ENCODE results near the gene EPHA1.
"Not testable (repeated sequence)": the region's sequence is repeated elsewhere in the genome, so short reads cannot be mapped to it uniquely, and the experiment has no call there.

Gene EPHA1

DNA sequence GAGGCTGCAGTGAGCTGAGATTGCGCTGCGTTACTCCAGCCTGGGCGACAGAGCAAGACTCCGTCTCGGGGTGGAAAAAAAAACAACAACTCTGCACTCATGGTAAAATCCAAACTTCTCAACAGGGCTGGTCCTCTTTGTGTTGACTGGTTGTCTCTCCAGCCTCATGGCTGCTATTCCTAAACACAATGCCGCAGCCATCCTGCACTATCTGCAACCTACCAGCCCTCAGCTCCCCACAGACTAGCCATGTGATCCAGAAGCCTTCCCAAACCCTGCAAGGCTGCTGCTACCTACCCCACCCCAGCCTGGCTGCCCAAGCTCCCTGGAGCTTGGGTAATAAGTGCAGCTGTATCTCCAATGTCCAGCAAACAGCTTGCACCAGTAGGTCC lies 15.8 kb downstream of the EPHA1 start:
- no peak for DNase-seq (ENCODE audit: low spot score)
- no peak for TF ChIP-seq CTCF (conservative IDR thresholded peaks at IDR 0.05; ENCODE audit: low read depth)
- CTCF ChIA-PET: no interaction called here
- H3K27ac ChIP-seq: peak overlapping the region; percentile 78
- POLR2A ChIA-PET (ENCODE audit: low non-redundant PET): no interaction called here

DNA sequence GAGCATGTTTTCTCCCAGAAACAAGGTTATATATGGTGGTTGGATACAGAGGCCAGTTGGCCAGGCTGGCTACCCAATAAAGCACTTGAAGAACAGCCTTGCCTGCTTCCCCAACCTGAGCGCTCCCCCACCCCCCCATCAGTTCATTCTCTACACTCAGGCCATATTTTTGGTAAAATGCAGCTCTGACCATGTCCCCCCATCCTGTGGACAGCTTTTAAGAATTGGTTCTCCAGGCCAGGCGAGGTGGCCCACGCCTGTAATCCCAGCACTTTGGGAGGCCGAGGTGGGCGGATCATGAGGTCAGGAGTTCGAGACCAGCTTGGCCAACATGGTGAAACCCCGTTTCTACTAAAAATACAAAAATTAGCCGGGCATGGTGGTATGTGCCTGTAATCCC lies 16.2 kb downstream of the EPHA1 start:
- POLR2A ChIA-PET (ENCODE audit: low non-redundant PET); DNase-seq (ENCODE audit: low spot score): not testable (repeated sequence)
- CTCF ChIA-PET: interaction anchor here (0.5 kb wide), 1 partner anchor 11 kb away, joined by 4 read pairs; no protein-coding TSS in a partner anchor
- H3K27ac ChIP-seq: peak overlapping the region; percentile 78

DNA sequence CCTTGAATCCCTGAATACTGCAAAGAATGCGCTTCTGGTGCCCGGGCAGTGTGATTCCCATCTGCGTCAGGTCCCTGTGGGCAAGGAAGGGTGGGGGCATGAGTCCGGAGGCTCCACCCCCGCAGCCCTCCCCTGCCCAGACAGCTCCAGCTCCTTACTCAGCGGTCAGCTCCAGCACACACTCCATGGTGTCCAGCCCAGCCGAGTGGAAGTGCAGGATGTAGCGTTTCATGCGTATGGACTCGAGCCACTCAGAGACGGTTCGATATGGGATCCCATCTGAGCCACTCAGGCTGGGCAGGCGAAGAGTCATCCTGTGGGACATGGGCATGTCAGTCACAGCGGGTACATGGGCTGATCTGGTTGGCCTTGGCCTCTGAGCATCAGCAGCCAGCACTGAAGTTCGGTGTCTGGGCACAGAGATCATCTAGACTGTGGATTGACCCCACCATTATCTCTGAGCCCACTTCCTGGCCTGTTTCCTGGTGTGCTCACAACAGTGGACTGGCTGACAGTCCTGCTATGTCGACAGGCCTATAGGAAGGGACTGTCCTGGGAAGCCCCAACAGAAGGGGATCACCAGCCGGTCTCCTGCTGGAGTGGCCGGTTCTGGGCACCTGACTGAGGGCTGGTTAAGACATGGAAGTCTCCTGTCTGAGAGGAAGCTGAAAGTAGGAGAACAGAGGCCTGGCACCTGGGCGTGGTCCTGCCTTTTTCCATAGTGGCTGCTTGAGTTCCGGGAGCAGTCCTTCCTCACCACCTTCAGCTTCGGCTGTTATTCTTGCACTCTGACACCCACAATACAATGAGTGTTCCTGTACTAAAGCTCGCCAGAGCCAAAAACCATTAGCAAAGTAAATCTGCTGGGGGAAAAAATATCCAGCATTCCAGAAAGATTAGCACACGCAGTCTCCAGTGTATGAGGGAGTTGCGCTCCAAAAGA lies 16.9 kb downstream of the EPHA1 start:
- DNase-seq (ENCODE audit: low spot score): no peak
- TF ChIP-seq CTCF (conservative IDR thresholded peaks at IDR 0.05; ENCODE audit: low read depth): no peak
- peak overlapping the region; percentile 78 for H3K27ac ChIP-seq
- ChIA-PET CTCF (interaction anchor here (0.5 kb wide), 1 partner anchor 10 kb away, joined by 4 read pairs; no protein-coding TSS in a partner anchor), POLR2A (ENCODE audit: low non-redundant PET) (no interaction called here)

DNA sequence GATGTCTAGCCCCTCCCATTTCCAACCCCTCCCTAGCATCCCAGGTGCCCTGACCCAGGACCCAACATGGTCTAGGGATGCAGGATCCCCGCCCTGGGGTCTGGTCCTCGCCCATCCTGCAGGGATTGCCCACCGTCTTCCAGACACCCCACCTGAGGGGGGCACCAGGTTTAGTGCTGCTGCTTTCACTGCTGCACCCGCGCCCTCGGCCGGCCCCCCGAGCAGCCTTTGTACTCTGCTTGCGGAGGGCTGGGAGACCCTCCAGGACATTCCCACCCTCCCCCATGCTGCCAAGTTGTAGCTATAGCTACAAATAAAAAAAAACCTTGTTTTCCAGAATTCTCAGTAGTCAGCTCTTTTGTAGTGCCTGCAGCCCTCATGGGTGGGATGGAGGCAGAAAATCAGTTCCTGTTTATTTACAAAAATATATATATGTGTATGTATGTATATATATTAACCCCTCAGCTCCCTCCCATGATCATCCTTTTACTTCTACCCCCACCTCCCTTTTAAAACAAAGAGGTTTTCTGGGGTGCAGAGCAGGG lies 17.8 kb downstream of the EPHA1 start:
- CTCF ChIA-PET: interaction anchor here (0.9 kb wide), 1 partner anchor 11 kb away, joined by 4 read pairs; no protein-coding TSS in a partner anchor
- DNase-seq (ENCODE audit: low spot score): no peak
- peak overlapping the region; percentile 78 for H3K27ac ChIP-seq
- no peak for TF ChIP-seq CTCF (conservative IDR thresholded peaks at IDR 0.05; ENCODE audit: low read depth)
- POLR2A ChIA-PET (ENCODE audit: low non-redundant PET): no interaction called here

DNA sequence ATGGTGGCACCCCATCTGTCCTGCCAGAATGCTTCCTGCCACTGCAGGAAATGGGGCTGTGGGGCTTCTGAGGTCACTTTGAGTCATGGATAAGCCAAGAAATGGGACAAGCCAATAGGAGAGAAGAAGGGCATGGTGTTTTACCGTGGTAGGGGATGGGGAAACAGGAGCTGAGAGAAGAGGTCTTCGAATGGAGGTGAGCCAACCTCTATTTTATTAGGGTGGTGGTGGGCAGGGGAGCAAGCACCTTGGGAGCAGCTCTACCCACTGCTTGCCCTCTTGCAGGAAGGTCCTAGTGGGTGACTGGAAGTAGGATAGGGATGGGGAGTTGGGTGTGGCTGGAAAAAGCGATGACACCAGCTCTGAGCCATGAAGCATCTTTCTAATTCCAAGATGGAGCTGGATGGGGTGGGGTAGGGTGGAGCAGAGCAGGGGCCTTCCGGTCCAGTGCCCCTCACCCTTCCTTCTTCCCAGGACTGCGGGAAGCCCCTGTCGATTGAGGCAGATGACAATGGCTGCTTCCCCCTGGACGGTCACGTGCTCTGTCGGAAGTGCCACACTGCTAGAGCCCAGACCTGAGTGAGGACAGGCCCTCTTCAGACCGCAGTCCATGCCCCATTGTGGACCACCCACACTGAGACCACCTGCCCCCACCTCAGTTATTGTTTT lies 18.4 kb downstream of the EPHA1 start:
- DNase-seq (ENCODE audit: low spot score): no peak
- ChIA-PET POLR2A (ENCODE audit: low non-redundant PET) (no interaction called here), CTCF (interaction anchor here (0.9 kb wide), 1 partner anchor 11 kb away, joined by 4 read pairs; no protein-coding TSS in a partner anchor)
- H3K27ac ChIP-seq: peak overlapping the region; percentile 78
- TF ChIP-seq CTCF (conservative IDR thresholded peaks at IDR 0.05; ENCODE audit: low read depth): no peak

GRCh38 chr7:143389316-143390103 lies 19.1 kb downstream of the EPHA1 start:
- CTCF ChIA-PET: no interaction called here
- POLR2A ChIA-PET (ENCODE audit: low non-redundant PET): no interaction called here
- DNase-seq (ENCODE audit: low spot score): no peak
- peak overlapping the region; percentile 78 for H3K27ac ChIP-seq
- no peak for TF ChIP-seq CTCF (conservative IDR thresholded peaks at IDR 0.05; ENCODE audit: low read depth)
